Endothelial cell of umbilical vein (primary cell): Measurements from ENCODE around the gene PDCL2. TPM values are rescaled to one million over a fixed set of nuclear protein-coding genes. Genes with fewer than 3 reads are reported as not detected.
A peak's percentile ranks its signal among the peaks of the same experiment; 100 is the strongest.

Experiments used
- BruUV-seq: library from RNA; stranded (reverse); fragments of 400-500 nt; replicated peaks from 2 replicates; lab custom pipeline; 2021; lab: Mats Ljungman, UMichigan
- CTCF ChIA-PET: fragments of 300-600, 350-600 bp; sonication (Branson Sonifier 250); formaldehyde crosslinking; loops from one replicate; lab custom pipeline; 2021; ENCODE audit warnings: antibody characterized with exemption, inconsistent platforms; lab: Charles Lee
- POLR2A ChIA-PET: fragments of 300-600, 350-600 bp; sonication (Branson Sonifier 250); formaldehyde crosslinking; loops from one replicate; lab custom pipeline; 2021; ENCODE audit warnings: antibody characterized with exemption, inconsistent platforms; lab: Charles Lee
- DNase-seq: peaks from one replicate; pipeline ENCODE4 v3.0.0-alpha.2; 2011; ENCODE audit warnings: low read depth, low spot score
- FAIRE-seq: peaks from 2 replicates; lab custom pipeline; 2011; peaks lifted over from hg19 to GRCh38; lab: Jason Lieb, UNC
- H2AFZ ChIP-seq: 2 replicates; pipeline ENCODE4 v1.6.0; 2012; ENCODE audit warnings: low read depth, low read length, control low read depth, inconsistent platforms
- H3K27ac ChIP-seq: 2 replicates; pipeline ENCODE4 v1.5.1; 2011; ENCODE audit warnings: low read depth, mild to moderate bottlenecking, control low read depth, low read length, moderate library complexity; ENCODE audit not compliant: insufficient read depth
- H3K27me3 ChIP-seq, 2 experiments: 2 replicates each; pipeline versions ENCODE4 v1.6.0 to v1.6.1; 2011; ENCODE audit warnings: low read length in 2 of 2, mixed read lengths in 1 of 2; ENCODE audit not compliant: control insufficient read depth in 2 of 2, insufficient read depth in 2 of 2
- H3K36me3 ChIP-seq, 2 experiments: 2 replicates in 1 of 2; 3 replicates in 1 of 2; pipeline ENCODE4 v1.5.1; 2011; ENCODE audit warnings: low read length in 2 of 2, mild to moderate bottlenecking in 1 of 2, moderate library complexity in 1 of 2; ENCODE audit not compliant: control insufficient read depth in 2 of 2, insufficient read depth in 2 of 2; ENCODE audit errors: extremely low read depth in 1 of 2
- H3K4me1 ChIP-seq: 3 replicates; pipeline ENCODE4 v1.5.1; 2011; ENCODE audit warnings: mild to moderate bottlenecking, low read length; ENCODE audit not compliant: control insufficient read depth, insufficient read depth; ENCODE audit errors: extremely low read depth
- H3K4me2 ChIP-seq: 2 replicates; pipeline ENCODE4 v1.6.1; 2011; ENCODE audit warnings: low read length, control low read depth, mixed read lengths; ENCODE audit not compliant: insufficient read depth
- H3K4me3 ChIP-seq, 3 experiments: fragments of 200-600 bp in 1 of 3; sonication (generic), shearing (Covaris generic) in 1 of 3; replicated peaks in 1 of 3; 2 replicates each; pipeline ENCODE4 v1.5.1; 2011 to 2016; ENCODE audit warnings: control low read depth in 3 of 3, low read length in 3 of 3, mild to moderate bottlenecking in 2 of 3, inconsistent platforms in 1 of 3, low read depth in 1 of 3, moderate library complexity in 1 of 3; ENCODE audit not compliant: insufficient read depth in 1 of 3
- H3K79me2 ChIP-seq: 2 replicates; pipeline ENCODE4 v1.6.0; 2012; ENCODE audit warnings: low read length, inconsistent platforms; ENCODE audit not compliant: control insufficient read depth, insufficient read depth
- H3K9ac ChIP-seq: replicated peaks from 2 replicates; pipeline ENCODE3; 2011; ENCODE audit warnings: low read length, control low read depth; ENCODE audit not compliant: insufficient read depth; ENCODE audit errors: extremely low read depth
- H3K9me1 ChIP-seq: replicated peaks from 3 replicates; pipeline ENCODE4 v1.6.0; 2011; ENCODE audit warnings: mild to moderate bottlenecking, low read length; ENCODE audit not compliant: control insufficient read depth, insufficient read depth; ENCODE audit errors: extremely low read depth
- H3K9me3 ChIP-seq: replicated peaks from 2 replicates; pipeline ENCODE4 v1.5.1; 2012; ENCODE audit warnings: low read length, inconsistent platforms; ENCODE audit not compliant: control insufficient read depth, insufficient read depth
- H4K20me1 ChIP-seq: replicated peaks from 2 replicates; pipeline ENCODE3; 2011; ENCODE audit warnings: mild to moderate bottlenecking, low read length; ENCODE audit not compliant: control insufficient read depth, insufficient read depth; ENCODE audit errors: extremely low read depth
- CTCF ChIP-seq, 2 donors: IDR thresholded peaks; 1 replicate in 1 of 2; 2 replicates in 1 of 2; pipeline ENCODE4 v1.5.1; 2011; ENCODE audit warnings: low read length in 2 of 2, mild to moderate bottlenecking in 2 of 2, moderate library complexity in 2 of 2, control low read depth in 1 of 2, inconsistent platforms in 1 of 2, low read depth in 1 of 2; ENCODE audit not compliant: insufficient read depth in 1 of 2; ENCODE audit errors: extremely low read depth in 1 of 2
- EZH2 ChIP-seq: IDR thresholded peaks from 2 replicates; pipeline ENCODE4 v1.6.1; 2012; ENCODE audit warnings: borderline replicate concordance, low read depth, mild to moderate bottlenecking, moderate library complexity, low read length, inconsistent platforms; ENCODE audit not compliant: severe bottlenecking
- FOS ChIP-seq: IDR thresholded peaks from 2 replicates; pipeline ENCODE4 v1.6.1; 2011; ENCODE audit warnings: mild to moderate bottlenecking, low read length, moderate library complexity, borderline replicate concordance; ENCODE audit not compliant: insufficient read depth
- GATA2 ChIP-seq: IDR thresholded peaks from 2 replicates; pipeline ENCODE4 v1.7.0; 2011; ENCODE audit warnings: low read depth, mild to moderate bottlenecking, moderate library complexity, mixed read lengths, low read length; ENCODE audit not compliant: insufficient read length, insufficient read depth
- JUN ChIP-seq: IDR thresholded peaks from 2 replicates; pipeline ENCODE4 v1.6.1; 2011; ENCODE audit warnings: borderline replicate concordance, low read depth; ENCODE audit not compliant: insufficient read length, insufficient read depth
- MAX ChIP-seq: IDR thresholded peaks from 2 replicates; pipeline ENCODE4 v1.6.1; 2011; ENCODE audit not compliant: insufficient read depth, insufficient read length
- MYC ChIP-seq: IDR thresholded peaks from one replicate; pipeline ENCODE4 v1.6.1; 2011; ENCODE audit warnings: mild to moderate bottlenecking, low read depth, low read length
- POLR2A ChIP-seq: IDR thresholded peaks from 2 replicates; pipeline ENCODE4 v1.6.1; 2012; ENCODE audit warnings: low read depth, mild to moderate bottlenecking, control low read depth, low read length
- POLR2AphosphoS5 ChIP-seq: IDR thresholded peaks from 2 replicates; pipeline ENCODE4 v1.6.1; 2012; ENCODE audit warnings: low read depth, mild to moderate bottlenecking, control low read depth, low read length, moderate library complexity; ENCODE audit not compliant: insufficient read depth
- dilution Hi-C: fragments of 300-500 bp; cut with MboI; formaldehyde crosslinking; loops from one replicate; pipeline ENCODE4 v1.15.0; 2019; ENCODE audit warnings: low sequenced_read_pairs; ENCODE audit not compliant: extremely low pct_ligation_motif_present
- intact Hi-C: fragments of 100-400 bp; cut with micrococcal nuclease; formaldehyde crosslinking; loops from one replicate; pipeline ENCODE4 v1.10.0; 2022
- polyA plus RNA-seq, 4 experiments: library from polyadenylated mRNA; depleted of rRNA in 3 of 4; stranded (reverse) in 3 of 4; unstranded in 1 of 4; fragments of >200 nt; gene quantifications; 2 replicates each; pipeline versions ENCODE4 v1.2.1 to v1.2.3, GENCODE V29; 2011 to 2012; ENCODE audit warnings: missing spikeins in 1 of 4
- total RNA-seq: library from RNA; stranded (reverse); gene quantifications from 2 replicates; pipeline ENCODE4 v1.2.3, GENCODE V29; 2021

PDCL2 gene
- total and polyA plus RNA-seq, 2 donors (not counting 3 experiments of a cell fraction or from before 2014, with no cell fraction given) = not detected

GRCh38 chr4:55554453-55555030, 37.5 kb downstream of the PDCL2 start:
- Histone ChIP-seq H3K9me3 (no peaks in the 10 kb centered on the region), H4K20me1 (no peaks in the 10 kb centered on the region), H3K36me3 (no peaks in the 10 kb centered on the region), H3K27ac (no peak overlapping the region), H3K4me3 (no peak overlapping the region), H3K79me2 (no peaks in the 10 kb centered on the region), H3K9me1 (no peaks in the 10 kb centered on the region), H3K4me1 (no peaks in the 10 kb centered on the region), H3K27me3 (peaks cover under 1 to 2% of the 10 kb centered on the region in 2 experiments), H3K4me2 (no peak overlapping the region), H2AFZ (no peak overlapping the region), H3K9ac (no peak overlapping the region)
- ChIA-PET CTCF (interaction anchor here (0.6 to 1.5 kb wide), 43 partner anchors 8 to 583 kb away, joined by 3 to 44 read pairs (median 5); partner anchors contain the start of genes SRD5A3 and TMEM165), POLR2A (no interaction called here)
- BruUV-seq = no TSS peak
- intact Hi-C loops = loop anchor here (1.0 to 2.0 kb wide), 4 partner anchors 112 to 584 kb away; partner anchors contain the start of gene SRD5A3
- dilution Hi-C loops = no loop called here
- DNase-seq (peak; percentile 55), FAIRE-seq (no peak)
- TF ChIP-seq CTCF (IDR thresholded peaks at IDR 0.05; ENCODE audit: extremely low read depth in 1 of 2, insufficient read depth in 1 of 2, low read depth in 1 of 2, low read length in 2 of 2) = peak; percentile 14 to 23
- no peak for TF ChIP-seq JUN

- DNase-seq (no peak), FAIRE-seq (no peak)
- no peaks in the 10 kb centered on the region for H3K79me2 ChIP-seq
- dilution Hi-C loops (no loop called here), intact Hi-C loops (loop anchor here (1.0 to 2.0 kb wide), 3 partner anchors 111 to 583 kb away; partner anchors contain the start of gene SRD5A3)
- no peaks in the 10 kb centered on the region for H3K9me3 ChIP-seq
- ChIA-PET POLR2A (no interaction called here), CTCF (interaction anchor here (1.1 to 1.5 kb wide), 6 partner anchors 27 to 582 kb away, joined by 3 to 44 read pairs (median 6); partner anchors contain the start of gene SRD5A3)
- no peaks in the 10 kb centered on the region for H3K36me3 ChIP-seq
- no peak for TF ChIP-seq MYC
- no peak for TF ChIP-seq GATA2
- TF ChIP-seq EZH2 = no peak
- TF ChIP-seq POLR2AphosphoS5 = no peak
- TF ChIP-seq CTCF (IDR thresholded peaks at IDR 0.05; ENCODE audit: extremely low read depth in 1 of 2, insufficient read depth in 1 of 2, low read depth in 1 of 2, low read length in 2 of 2) = no peak
- TF ChIP-seq POLR2A = no peak
- TF ChIP-seq MAX = no peak
- TF ChIP-seq JUN = no peak
- TF ChIP-seq FOS = no peak
- no peak overlapping the region for H3K4me2 ChIP-seq
- H3K9me1 ChIP-seq = no peaks in the 10 kb centered on the region
- BruUV-seq = no TSS peak
- H3K4me3 ChIP-seq = no peak overlapping the region
- H3K9ac ChIP-seq = no peak overlapping the region
- H4K20me1 ChIP-seq = no peaks in the 10 kb centered on the region
- peaks cover 0 to 2% of the 10 kb centered on the region in 2 experiments for H3K27me3 ChIP-seq
- no peaks in the 10 kb centered on the region for H3K4me1 ChIP-seq
- no peak overlapping the region for H2AFZ ChIP-seq
- H3K27ac ChIP-seq = no peak overlapping the region
Observed at GRCh38 chr4:55553441-55554201, 38.4 kb downstream of the PDCL2 start.
